SH-SY5Y (cell line): ENCODE data around the gene PPIL6.

Experiments used
- GATA2 ChIP-seq: IDR thresholded peaks from 2 replicates; pipeline ENCODE4 v1.6.1; 2011; ENCODE audit warnings: mild to moderate bottlenecking, low read depth, low read length
- GATA3 ChIP-seq: IDR thresholded peaks from 2 replicates; pipeline ENCODE4 v1.6.1; 2011; ENCODE audit warnings: low read depth, mild to moderate bottlenecking, low read length, moderate library complexity

DNA sequence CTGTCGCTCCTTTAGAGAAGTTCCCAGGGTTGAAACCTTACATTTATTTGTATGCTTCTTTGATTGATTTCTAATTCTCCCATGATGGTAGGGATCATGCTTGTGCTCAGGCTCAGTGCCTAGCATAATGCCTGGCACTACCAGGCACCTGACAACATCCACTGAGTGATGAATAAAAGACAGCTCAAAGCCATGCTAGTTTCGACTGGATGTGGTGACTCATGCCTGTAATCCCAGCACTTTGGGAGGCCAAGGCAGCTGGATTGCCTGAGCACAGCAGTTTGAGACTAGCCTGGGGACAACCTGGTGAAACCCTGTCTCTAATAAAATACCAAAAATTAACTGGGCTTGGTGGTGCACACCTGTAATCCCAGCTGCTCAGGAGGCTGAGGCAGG, 46.5 kb downstream of the PPIL6 start:
- TF ChIP-seq GATA3 = no peak
- no peak for TF ChIP-seq GATA2
